ENCODE measurements around the gene TDRD9.

TDRD9 gene

GRCh38 chr14:103891667-103892215 lies 36.5 kb upstream of the TDRD9 start:
- Histone ChIP-seq H4K20me1 (ENCODE audit: insufficient read depth, low read length) (no peaks in the 10 kb centered on the region), H3K27ac (ENCODE audit: low read length) (no peak overlapping the region), H3K4me1 (ENCODE audit: low read length) (no peaks in the 10 kb centered on the region), H3K9me3 (replicated peaks; ENCODE audit: insufficient read depth, low read length) (no peaks in the 10 kb centered on the region), H3K9ac (ENCODE audit: low read length) (no peak overlapping the region), H3F3A (ENCODE audit: insufficient read depth, low read length) (no peaks in the 10 kb centered on the region), H3K79me2 (ENCODE audit: low read length) (no peaks in the 10 kb centered on the region), H3K27me3 (replicated peaks; ENCODE audit: insufficient read depth, low read length) (no peaks in the 10 kb centered on the region), H3K36me3 (replicated peaks; ENCODE audit: insufficient read depth, low read length) (no peaks in the 10 kb centered on the region), H2AFZ (ENCODE audit: low read length) (no peak overlapping the region), H3K4me2 (ENCODE audit: low read depth, low read length) (no peak overlapping the region), H3K4me3 (ENCODE audit: low read length) (no peak overlapping the region), H3K9me2 (replicated peaks; ENCODE audit: insufficient read depth, low read length) (no peaks in the 10 kb centered on the region)
- no peak for DNase-seq
- TF ChIP-seq EZH2 (optimal IDR thresholded peaks at IDR 0.05; ENCODE audit: low read depth, low read length): no peak
- TF ChIP-seq EZH2phosphoT487 (IDR thresholded peaks at IDR 0.05; ENCODE audit: low read length): no peak
- TF ChIP-seq CTCF (IDR thresholded peaks at IDR 0.05; ENCODE audit: low read length): no peak

GRCh38 chr14:103892247-103892646 lies 36.0 kb upstream of the TDRD9 start:
- no peak for TF ChIP-seq EZH2 (optimal IDR thresholded peaks at IDR 0.05; ENCODE audit: low read depth, low read length)
- TF ChIP-seq EZH2phosphoT487 (IDR thresholded peaks at IDR 0.05; ENCODE audit: low read length): no peak
- no peak for TF ChIP-seq CTCF (IDR thresholded peaks at IDR 0.05; ENCODE audit: low read length)
- DNase-seq: no peak
- no peaks in the 10 kb centered on the region for H3K4me1 ChIP-seq (ENCODE audit: low read length)
- H3K9ac ChIP-seq (ENCODE audit: low read length): no peak overlapping the region
- H2AFZ ChIP-seq (ENCODE audit: low read length): no peak overlapping the region
- H3K27me3 ChIP-seq (replicated peaks; ENCODE audit: insufficient read depth, low read length): no peaks in the 10 kb centered on the region
- H3K36me3 ChIP-seq (replicated peaks; ENCODE audit: insufficient read depth, low read length): no peaks in the 10 kb centered on the region
- no peaks in the 10 kb centered on the region for H3K9me2 ChIP-seq (replicated peaks; ENCODE audit: insufficient read depth, low read length)
- H3K4me2 ChIP-seq (ENCODE audit: low read depth, low read length): no peak overlapping the region
- H3F3A ChIP-seq (ENCODE audit: insufficient read depth, low read length): no peaks in the 10 kb centered on the region
- H3K9me3 ChIP-seq (replicated peaks; ENCODE audit: insufficient read depth, low read length): no peaks in the 10 kb centered on the region
- no peak overlapping the region for H3K27ac ChIP-seq (ENCODE audit: low read length)
- no peak overlapping the region for H3K4me3 ChIP-seq (ENCODE audit: low read length)
- no peaks in the 10 kb centered on the region for H3K79me2 ChIP-seq (ENCODE audit: low read length)
- no peaks in the 10 kb centered on the region for H4K20me1 ChIP-seq (ENCODE audit: insufficient read depth, low read length)

GRCh38 chr14:103894034-103894722 lies 34.1 kb upstream of the TDRD9 start:
- Histone ChIP-seq H3K9ac (ENCODE audit: low read length) (no peak overlapping the region), H3K4me2 (ENCODE audit: low read depth, low read length) (no peak overlapping the region), H3K4me3 (ENCODE audit: low read length) (no peak overlapping the region), H3K27ac (ENCODE audit: low read length) (no peak overlapping the region), H3K9me3 (replicated peaks; ENCODE audit: insufficient read depth, low read length) (no peaks in the 10 kb centered on the region), H3K27me3 (replicated peaks; ENCODE audit: insufficient read depth, low read length) (no peaks in the 10 kb centered on the region), H2AFZ (ENCODE audit: low read length) (no peak overlapping the region), H3K9me2 (replicated peaks; ENCODE audit: insufficient read depth, low read length) (no peaks in the 10 kb centered on the region), H3F3A (ENCODE audit: insufficient read depth, low read length) (no peaks in the 10 kb centered on the region), H3K36me3 (replicated peaks; ENCODE audit: insufficient read depth, low read length) (no peaks in the 10 kb centered on the region), H4K20me1 (ENCODE audit: insufficient read depth, low read length) (no peaks in the 10 kb centered on the region), H3K4me1 (ENCODE audit: low read length) (no peaks in the 10 kb centered on the region), H3K79me2 (ENCODE audit: low read length) (no peaks in the 10 kb centered on the region)
- TF ChIP-seq EZH2 (optimal IDR thresholded peaks at IDR 0.05; ENCODE audit: low read depth, low read length) (no peak), CTCF (IDR thresholded peaks at IDR 0.05; ENCODE audit: low read length) (no peak), EZH2phosphoT487 (IDR thresholded peaks at IDR 0.05; ENCODE audit: low read length) (no peak)
- no peak for DNase-seq

All from MM.1S (cell line).